GM10266 (cell line): ENCODE data around the gene AJAP1.

ENCODE experiments used
- DNase-seq: peaks from one replicate; pipeline ENCODE4 v3.0.0; 2012; ENCODE audit errors: extremely low spot score
- CTCF ChIP-seq: IDR thresholded peaks from 2 replicates; pipeline ENCODE4 v1.5.1; 2012; ENCODE audit warnings: mild to moderate bottlenecking, low read depth; ENCODE audit not compliant: control insufficient read depth, insufficient read depth; ENCODE audit errors: missing control alignments

Gene AJAP1

GRCh38 chr1:4702464-4702863 lies 48.1 kb downstream of the AJAP1 start:
- TF ChIP-seq CTCF: no peak
- no peak for DNase-seq

GRCh38 chr1:4702932-4703331 lies 48.5 kb downstream of the AJAP1 start:
- DNase-seq: no peak
- TF ChIP-seq CTCF: no peak

- no peak for TF ChIP-seq CTCF
- no peak for DNase-seq
Measured at GRCh38 chr1:4703646-4704045, 49.2 kb downstream of the AJAP1 start.

GRCh38 chr1:4708840-4709507 lies 54.6 kb downstream of the AJAP1 start:
- no peak for DNase-seq
- no peak for TF ChIP-seq CTCF

GRCh38 chr1:4709641-4710040 lies 55.2 kb downstream of the AJAP1 start:
- TF ChIP-seq CTCF: no peak
- DNase-seq: no peak

GRCh38 chr1:4710592-4711415 lies 56.4 kb downstream of the AJAP1 start:
- DNase-seq: no peak

More at GRCh38 chr1:4710592-4711415, 56.4 kb downstream of the AJAP1 start:
- TF ChIP-seq CTCF: no peak
